NCI-H345 treated with DMSO at 0.1 percent for 48 hours (cell line): ENCODE measurements around the gene NRARP.

Experiments
- DNase-seq: peaks from one replicate; lab custom pipeline; 2025; ENCODE audit not compliant: unreplicated experiment; lab: John Stamatoyannopoulos, UW

The NRARP gene

GRCh38 chr9:137323531-137324331 is 21.7 kb upstream of the NRARP start:
- DNase-seq: no peak

- DNase-seq: no peak
Observed at GRCh38 chr9:137321726-137322361, 19.8 kb upstream of the NRARP start.

DNA sequence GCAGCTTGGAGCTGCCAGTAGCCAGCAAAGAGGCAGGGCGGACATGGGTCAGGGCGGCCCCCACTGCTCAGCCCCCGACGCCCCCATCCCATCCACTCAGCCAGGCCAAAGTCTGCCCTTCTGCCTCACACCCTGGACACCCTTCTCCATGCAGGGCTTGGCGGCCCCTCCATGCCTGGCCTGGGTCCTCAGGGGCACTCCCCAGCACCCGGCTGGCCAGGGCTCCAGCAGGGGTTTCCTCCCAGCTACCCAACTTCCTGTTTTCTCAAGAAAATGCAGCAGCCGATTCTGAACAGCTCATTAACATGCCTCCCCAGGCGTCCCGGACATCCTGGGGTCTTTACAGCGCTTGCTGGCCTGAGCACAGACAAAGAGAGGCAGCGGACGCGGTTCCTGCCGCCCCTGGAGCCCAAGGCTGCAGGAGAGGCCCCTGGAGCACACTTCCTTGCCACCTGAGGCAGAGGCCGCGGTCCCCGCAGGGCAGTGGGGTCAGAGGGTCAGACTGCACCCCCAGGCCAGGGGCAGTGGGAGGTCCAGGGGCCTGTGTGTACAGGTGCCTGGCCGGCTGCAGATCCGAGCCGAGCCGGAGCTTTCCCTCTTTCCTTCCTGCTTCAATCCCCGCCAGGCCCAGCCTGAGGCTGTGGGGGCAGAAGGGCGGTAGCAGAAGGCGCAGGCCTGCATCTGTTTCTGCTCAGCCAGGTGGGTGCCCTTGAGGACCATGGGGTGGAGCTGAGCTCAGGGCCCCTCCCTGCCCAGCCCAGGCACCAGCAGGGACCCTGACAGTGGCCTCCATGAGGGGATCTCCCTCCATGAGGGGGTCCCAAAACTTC is 18.7 kb upstream of the NRARP start:
- no peak for DNase-seq

- DNase-seq: no peak
Observed at GRCh38 chr9:137319739-137320551, 17.9 kb upstream of the NRARP start.

GRCh38 chr9:137319011-137319738 is 17.1 kb upstream of the NRARP start:
- DNase-seq: no peak

GRCh38 chr9:137318602-137319001 is 16.5 kb upstream of the NRARP start:
- DNase-seq: no peak

DNA sequence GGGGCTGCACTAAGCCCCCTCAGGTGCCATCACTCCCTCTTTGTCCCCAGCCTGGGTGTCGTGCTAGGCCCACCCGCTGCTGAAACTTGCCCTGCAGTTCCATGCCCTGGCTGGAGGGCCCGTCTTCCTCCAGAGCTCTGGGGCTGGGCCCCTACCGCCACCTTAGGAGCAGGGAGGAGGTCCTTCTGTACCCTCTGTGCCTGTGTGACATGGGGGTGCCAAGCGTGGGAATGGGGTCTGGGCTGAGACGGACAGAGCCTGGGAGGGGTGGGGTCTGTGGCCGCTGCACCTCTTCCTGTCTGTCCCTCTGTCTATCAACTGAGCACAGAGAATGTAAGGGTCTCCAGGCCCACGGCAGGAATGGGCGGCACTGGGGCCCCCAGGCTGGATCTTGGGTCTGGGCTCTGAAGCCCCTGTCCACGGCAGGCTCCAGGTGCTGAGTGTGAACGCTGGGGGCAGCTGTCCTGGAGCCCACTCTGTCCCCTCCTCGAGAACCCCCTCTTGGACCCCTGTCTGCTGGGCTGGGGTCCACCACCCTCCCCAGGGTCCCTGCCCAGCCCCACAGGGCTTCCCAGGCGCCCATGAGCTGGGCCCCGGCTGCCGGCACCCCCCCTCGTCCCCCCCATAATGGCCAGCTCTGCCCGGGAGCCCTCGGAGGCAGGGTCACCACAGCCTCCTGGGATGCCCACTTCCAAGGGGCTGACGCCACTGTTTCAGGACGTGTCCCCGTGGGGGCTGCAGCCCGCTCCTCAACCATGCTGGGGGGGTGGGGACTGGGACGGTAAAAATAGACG is 15.8 kb upstream of the NRARP start:
- no peak for DNase-seq

GRCh38 chr9:137317021-137317717 is 15.1 kb upstream of the NRARP start:
- no peak for DNase-seq

DNA sequence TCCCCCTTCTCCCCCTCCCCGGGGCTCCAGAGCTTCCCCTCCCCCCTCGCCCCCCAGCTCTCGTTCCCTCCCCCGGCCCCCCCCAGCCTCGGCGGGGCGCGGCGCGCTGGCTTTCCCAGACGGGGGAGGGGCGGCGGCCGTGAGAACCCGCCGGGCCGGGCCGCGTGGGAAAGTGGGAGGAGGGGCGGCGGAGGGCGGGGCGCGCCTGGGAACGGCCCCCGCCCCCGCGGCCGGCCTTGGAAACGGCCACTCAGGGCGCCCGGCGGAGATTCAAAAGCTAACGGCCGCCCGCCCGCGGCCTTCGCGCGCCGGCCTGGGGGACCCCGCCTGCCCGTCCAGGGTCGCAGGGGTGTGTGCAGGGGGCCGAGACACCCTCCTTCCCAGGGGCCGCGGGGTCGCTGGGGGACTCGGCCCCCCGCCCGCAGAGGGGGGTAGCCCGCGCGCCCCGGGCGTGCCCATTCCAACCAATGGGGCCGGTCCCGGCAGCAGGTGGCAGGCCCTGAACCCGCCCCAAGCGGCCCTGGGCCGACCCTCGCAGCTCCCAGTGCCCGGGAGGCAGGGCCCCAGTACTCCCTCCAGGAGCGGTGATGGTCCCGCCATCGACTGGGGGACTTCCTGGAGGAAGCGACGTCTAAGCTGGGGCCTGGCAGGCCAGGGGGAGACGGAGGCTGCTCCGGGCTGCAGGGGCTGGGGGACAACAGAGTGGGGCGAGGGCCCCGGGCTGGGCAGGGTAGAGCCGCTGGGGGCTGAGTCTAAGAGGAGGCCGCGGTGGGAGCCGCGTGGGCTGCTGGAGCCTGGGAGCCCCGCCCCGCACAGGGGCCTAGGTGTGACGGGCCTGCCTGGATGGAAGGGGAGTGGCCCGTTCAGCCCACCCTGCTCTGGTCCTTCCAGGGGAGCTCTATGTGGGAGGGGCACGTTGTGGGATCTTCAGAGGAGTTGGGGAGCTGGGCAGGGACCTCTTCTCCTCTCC is 14.2 kb upstream of the NRARP start:
- no peak for DNase-seq

DNA sequence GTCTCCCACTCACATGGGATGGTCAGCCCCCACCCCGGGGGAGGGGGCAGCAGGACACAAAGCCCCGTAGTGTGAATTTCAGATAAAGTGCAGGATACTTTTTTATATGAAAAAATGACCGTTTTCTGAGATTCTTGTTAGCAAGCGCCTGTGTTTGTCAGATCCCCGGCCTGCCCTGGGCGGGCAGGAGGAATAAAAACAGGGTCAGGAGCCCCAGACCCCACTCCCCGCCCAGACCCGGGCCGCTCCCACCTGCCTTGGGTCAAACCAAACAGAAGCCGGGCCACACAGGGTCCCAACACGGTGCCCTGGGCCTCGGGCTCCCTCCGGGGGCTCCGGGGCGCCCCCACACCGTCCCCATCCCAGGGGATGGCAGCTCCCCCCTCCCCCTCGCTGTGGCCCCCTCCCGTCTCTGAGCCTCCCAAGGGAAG is 13.5 kb upstream of the NRARP start:
- DNase-seq: no peak

DNA sequence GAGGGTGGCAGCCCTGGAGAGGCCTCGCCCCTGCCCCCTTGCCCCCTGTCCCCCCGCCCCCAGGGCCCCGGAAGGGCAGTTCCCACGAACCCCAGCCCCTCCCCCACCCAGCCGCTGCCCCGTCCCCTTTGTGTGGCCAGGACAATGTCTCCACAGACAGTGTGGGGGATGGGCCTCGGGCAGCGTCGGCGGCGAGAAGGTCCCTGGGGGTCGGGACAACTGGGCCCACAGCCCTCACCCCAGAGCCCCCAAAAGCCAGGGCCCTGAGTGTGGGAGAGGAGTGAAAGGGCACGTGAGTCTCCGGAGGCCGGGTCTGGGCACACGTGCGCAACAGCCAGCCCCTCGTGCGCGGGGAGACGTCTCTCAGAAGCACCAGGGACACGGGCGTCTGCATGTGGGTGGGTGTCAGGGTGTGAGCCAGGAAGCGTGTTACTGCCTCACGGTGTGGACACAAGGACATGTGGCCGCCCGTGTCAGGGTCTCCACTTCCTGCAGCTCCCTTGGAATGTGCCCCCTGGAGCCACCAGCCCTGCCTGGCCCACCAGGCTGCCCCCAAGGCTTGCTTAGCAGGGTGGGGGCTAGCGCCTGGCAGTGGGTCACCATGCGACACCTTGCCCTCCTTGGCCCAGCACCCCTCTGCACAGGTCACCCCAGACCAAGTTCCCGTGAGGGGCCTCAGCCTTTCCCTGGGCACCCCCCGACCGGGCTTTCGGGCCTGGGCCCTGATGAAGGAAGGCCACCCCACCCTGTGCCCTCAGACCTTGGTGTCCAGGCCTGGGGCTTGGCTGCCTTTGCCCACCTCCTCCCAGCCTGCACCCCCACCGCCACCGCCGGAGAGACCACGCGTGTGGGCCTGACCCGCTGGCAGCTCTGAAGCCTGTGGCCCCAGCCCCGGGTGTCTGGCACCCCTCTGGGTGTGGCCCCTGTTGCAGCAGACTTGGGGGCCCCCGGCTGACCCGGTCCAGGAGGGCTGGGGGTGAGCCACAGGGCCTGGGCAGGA is 12.8 kb upstream of the NRARP start:
- DNase-seq: no peak

DNA sequence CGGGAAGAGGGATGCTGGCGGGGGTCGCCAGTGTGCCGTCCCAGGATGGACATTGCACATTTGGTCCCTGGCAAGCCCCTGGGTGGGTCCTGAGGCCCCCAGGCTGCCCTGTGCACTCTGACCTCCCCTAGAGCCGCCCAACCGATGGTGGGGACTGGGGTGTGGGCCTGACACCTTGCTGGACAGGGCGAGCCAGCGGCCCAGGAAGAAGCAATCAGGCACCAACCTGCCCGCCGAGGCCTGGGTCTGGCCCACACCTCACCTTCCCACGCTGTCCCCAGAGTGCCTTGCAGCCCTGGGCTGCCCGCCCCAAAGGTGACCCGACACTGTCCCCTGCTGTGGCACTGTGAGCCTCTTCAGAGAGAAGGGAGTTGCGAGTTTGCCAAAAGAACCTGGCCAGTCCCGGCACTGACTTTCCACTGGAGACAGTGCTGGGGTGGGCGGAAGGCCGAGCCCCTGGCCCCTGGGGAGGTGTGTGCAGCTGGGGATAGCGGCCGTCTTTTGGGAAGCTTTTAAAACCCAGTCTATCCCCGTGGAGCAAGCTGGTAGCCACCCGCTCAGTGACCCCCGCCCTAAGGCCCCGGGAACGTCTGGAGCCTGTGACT is 12.0 kb upstream of the NRARP start:
- no peak for DNase-seq

GRCh38 chr9:137313326-137313936 is 11.4 kb upstream of the NRARP start:
- no peak for DNase-seq

DNA sequence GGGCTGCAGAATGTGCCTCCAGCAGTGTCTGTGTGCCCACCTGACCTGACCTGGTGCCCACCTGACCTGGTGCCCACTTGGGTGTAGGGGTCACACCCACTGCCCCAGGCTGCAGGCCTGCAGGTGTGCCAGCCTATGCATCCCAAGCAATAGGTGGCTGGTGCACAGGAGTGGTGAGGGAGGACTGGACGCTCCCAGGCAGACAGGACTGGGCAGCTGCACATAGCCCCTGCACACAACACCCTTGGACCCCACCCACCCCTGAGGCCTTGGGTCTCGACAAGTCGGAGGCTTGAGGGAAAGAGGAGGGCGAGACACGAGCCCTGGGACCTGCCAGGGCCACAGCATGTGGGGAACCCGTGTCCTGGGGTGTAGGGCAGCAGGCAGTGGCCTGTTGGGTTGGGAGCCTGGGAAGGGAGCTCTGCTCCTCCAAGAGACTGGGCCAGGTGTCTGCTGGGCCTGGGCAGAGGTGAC is 10.8 kb upstream of the NRARP start:
- no peak for DNase-seq
